Occipital lobe (tissue), 2 donors: ENCODE results near the gene NELFA. TPM values are rescaled to one million over a fixed set of nuclear protein-coding genes. Genes with fewer than 3 reads are reported as not detected.
"Not testable (repeated sequence)": the region's sequence is repeated elsewhere in the genome, so short reads cannot be mapped to it uniquely, and the experiment has no call there.

Experiments
- DNase-seq: peaks from one replicate; lab custom pipeline; 2025; lab: John Stamatoyannopoulos, UW
- total RNA-seq: library from RNA; depleted of rRNA; stranded (reverse); fragments of >200 nt; gene quantifications from one replicate; pipeline ENCODE4 v1.2.3, GENCODE V29; 2014

NELFA gene
- total RNA-seq, 1 donor from 2014 or later, result 19.0 TPM

DNA sequence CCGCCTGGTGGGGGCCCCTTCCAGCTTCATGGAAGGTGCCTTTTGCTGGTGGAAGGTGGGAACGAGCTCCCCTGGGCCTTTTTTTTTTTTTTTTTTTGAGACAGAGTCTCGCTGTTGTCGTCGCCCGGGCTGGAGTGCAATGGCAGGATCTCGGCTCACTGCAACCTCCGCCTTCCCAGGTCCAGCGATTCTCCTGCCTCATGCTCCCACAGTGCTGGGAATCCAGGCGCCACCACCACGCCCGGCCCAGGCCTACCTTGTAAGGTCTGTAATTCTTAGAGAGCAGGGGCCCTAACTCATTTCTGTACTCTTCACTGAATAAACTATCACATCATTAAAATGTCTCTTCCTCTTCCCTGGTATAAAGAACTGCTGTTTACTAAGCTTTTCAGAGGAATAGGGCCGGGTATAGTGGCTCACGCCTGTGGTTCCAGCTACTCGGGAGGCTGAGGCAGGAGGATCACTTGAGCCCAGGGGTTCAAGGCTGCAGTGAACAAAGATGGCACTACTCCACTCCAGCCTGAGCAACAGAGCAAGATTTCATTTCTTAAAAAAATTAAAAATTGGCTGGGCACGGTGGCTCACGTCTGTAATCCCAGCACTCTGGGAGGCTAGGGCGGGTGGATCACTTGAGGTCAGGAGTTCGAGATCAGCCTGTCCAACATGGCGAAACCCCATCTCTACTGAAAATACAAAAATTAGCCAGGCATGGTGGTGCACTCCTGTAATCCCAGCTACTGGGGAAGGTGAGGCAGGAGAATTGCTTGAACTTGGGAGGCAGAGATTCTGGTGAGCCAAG, 14.9 kb downstream of the NELFA start:
- not testable (repeated sequence) for DNase-seq

DNA sequence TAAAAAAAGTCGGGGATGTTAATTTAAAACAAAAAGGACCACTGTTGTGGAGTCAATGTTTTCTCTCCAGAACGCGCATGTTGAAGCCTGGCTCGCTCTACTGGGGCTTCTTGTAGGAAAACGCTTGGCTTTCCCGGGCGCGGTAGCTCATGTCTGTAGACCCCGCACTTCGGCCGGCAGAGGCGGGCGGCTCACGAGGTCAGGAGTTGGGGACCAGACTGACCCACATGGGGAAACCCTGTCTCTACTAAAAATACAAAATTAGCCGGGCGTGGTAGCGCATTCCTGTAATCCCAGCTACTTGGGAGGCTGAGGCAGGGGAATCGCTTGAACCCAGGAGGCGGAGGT, 15.6 kb downstream of the NELFA start:
- no peak for DNase-seq

DNA sequence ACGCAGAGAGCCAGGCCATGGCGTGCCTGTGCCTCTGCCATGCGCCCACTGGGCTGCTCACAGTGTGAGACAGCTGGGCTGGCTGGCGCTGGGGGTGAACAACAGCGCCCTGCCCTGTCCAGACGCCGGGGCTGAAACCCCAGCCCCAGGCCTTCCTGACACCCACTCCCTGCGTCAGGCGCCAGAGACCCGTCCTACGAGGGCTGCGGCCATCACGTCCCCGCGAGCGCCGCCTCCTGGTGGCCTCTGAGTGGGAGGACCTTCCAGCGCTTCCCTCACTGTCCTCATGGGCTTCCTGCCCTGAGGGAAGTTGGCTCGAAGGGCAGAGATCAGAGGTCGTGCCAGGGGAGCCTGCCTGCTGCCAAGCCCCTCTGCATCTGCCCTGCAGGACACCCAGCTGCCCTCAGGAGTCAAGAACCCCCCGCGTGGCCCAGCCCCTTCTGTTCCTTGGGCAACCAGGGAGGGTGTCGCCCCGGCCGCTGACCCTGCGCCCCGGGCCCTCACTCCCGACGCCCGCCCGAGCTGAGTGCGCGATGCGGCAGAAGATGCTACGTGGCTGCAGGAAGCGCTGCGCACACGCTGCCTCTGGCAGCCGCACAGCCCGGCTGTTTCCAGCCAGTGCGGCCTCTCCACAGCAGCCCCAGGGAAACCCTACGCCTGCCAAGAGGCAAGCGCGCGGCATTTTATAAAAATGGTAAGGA, 16.2 kb downstream of the NELFA start:
- DNase-seq, result no peak

DNA sequence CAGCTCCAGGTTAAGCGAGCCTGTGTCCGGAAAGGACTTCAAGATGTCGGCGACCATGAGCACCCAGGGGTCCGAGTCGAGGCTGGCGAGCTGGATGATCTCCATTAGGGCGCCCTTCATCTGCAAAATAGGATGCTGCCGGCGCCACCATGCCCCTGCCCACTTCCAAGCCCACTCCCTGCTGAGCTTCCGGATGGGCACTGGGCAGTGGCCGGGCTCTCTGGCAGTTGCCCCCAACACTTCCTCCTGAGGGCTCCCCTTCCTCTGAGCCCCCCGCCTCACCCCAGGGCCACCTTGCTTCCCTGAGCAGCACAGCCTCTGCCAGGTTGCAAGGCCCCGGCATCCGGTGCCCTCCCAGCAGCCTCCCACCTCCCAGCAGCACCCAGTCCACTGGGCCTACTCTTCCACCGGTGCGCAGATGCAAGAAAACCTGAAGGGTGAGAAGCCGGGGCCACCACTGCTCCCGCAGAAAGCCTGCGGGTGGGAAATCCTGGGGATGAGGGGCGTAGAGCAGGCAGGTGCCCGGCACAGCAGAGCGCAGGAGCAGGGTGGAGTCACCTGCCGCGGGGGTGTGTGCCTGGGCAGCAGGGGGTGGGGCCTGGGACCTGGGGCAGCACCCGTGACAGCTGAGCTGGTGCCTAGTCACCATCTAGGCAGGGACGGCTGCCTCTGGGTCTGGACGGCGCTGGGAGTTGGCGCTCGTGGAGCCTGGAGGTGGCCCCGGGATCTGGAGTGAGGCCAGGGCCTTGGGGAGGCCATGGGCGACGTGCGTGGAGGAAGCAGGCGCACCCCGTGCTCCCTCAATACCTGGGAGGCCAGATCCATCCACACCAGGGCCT, 17.0 kb downstream of the NELFA start:
- no peak for DNase-seq

DNA sequence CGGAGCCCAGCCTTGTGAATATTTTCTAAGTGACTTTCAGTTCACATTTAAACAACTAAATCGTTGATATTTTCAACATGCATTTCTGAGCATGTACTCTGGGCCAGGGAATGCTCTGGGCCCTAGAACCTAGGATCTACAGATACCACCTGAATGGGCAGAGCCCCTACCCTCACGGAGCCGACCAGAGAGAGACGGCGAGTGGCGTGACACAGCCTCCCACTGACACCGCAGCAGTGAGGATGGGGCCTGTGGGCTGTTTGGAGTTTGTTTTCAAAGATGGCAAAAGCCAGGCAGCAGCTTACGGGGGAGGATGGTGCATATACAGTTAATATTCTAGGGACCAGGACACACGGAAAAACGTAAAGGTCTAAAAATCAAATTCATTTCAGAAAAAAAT, 17.7 kb downstream of the NELFA start:
- DNase-seq, result no peak

DNA sequence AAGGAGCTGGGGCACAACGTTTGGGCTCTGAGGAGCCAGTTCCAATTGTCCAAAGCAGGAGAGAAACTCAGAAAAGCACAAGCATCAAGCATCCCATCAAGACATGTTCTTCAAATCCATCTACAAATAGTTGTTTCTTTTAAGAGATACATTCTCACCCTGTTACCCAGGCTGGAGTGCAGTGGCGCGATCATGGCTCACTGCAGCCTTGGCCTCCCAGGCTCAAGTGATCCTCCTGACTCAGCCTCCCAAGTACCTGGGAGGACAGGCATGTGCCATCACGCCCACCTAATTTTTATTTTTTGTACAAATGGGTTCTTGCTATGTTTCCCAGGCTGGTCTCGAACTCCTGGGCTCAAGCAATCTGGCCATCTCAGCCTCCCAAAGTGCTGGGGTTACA, 18.1 kb downstream of the NELFA start:
- DNase-seq, result no peak

DNA sequence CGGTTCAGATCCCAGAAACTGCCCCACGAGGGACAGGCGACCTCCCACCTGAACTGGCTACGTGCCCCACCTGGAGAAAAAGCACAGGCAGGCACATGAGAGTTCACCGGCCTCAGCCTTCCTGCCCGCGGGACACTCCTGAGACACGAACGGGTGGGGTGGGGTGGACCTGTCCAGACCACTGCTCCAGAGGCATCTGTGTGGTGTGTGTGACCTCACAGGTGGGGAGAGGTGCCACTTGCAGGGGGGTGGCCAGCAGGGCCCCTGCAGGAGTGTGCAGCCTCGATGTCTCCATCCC, 18.5 kb downstream of the NELFA start:
- no peak for DNase-seq

DNA sequence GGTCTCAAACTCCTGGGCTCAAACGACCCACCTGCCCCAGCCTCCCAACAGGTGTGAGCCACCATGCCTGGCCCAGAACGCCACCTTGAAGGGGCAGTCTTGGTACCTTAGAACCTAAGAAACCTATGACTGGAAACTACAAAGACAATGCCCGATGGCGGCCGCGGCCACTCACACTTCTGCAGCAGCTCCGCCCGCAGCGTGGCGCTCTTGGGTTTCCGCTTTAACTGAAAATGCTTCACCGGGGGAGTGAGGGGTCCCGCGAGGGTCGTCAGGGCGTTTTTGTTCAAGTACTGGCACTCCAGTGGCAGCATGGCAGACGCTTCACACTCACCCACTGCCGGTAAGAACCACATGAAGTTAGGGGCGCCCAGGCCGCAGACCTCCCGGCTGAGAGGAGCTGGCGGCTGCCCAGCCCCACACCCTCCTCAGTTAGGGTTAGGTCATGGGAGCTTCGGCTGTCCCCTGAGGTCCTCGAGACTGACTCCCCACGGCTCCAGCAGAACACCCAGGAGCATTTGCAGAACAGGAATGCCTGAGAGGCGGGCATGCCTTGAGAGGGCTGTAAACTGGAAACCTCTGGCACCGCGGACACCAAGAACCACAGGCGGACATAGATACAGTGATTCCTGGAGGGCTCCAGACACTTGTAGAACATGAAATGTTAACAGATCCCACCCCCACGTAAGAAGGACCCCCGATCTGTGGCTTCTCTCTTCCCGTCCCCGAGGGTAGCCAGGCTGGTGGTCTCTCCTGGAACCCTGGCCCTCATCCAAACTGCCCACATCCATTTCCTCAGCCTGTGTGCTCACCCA, 19.0 kb downstream of the NELFA start:
- no peak for DNase-seq

DNA sequence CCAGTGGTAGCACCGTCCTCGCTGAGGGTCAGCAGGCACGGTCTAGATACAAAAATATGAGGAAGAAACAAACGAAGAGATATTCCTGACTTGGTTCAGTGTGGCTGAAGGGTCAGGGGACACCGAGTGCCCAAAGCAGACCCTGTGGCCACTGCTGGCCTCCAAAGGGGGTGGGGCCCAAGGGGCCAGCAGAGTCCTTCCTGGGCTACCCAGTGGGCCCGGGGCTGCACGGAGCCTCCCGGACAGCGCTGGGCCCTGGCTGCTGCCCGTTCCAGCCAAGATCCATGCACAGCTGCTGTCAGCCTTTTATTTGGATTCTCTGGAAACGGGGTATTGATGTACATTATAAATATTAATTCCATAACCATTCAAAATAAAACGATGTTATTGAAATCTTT, 20.4 kb downstream of the NELFA start:
- DNase-seq, result no peak

DNA sequence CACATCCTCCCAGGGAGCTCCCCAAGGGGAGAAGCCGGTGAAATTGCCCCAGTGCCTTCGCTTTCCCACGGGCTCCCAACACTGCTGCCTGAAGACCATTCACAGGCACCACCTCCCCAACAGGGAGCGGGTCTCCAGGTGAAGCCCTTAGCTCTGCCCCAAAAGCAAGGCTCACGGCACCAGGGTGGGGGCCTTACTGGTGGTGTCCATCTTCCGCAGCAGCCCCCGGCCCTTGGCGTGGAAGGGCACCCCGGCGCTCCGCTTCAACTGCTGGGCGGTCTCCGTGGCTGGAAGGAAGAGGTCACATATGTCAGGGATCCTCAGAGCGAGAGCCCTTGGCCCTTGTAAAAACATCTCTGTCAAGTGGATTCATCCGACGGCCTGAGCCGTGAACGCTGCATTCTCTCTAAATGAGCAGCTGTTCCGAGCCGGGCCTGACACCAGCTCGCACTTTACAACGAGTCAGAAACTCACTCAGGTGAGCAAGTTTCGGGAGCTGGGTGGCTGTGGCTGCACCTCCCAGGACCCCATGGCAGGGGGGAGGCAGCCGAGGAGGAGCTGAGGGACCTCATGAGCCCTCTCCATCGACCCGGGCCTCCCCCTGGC, 20.9 kb downstream of the NELFA start:
- no peak for DNase-seq

DNA sequence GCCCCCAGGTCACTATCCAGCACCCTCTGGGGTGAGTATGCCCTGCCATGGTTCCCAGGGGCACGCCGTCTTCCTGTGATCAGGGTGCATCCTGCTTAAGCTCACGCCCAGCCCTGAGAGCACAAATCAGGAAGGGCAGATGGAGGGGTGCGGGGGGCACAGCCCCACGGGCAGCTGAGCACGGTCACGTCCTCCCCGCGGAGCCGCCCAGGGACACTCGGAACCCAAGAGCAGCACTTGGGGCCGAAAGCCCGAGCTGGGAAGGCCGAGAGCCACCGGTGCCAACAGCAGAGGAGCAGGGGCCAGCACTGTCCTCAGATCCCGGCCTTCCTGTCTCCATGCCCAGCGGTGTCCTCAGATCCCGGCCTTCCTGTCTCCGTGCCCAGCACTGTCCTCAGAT, 21.5 kb downstream of the NELFA start:
- DNase-seq, result no peak

DNA sequence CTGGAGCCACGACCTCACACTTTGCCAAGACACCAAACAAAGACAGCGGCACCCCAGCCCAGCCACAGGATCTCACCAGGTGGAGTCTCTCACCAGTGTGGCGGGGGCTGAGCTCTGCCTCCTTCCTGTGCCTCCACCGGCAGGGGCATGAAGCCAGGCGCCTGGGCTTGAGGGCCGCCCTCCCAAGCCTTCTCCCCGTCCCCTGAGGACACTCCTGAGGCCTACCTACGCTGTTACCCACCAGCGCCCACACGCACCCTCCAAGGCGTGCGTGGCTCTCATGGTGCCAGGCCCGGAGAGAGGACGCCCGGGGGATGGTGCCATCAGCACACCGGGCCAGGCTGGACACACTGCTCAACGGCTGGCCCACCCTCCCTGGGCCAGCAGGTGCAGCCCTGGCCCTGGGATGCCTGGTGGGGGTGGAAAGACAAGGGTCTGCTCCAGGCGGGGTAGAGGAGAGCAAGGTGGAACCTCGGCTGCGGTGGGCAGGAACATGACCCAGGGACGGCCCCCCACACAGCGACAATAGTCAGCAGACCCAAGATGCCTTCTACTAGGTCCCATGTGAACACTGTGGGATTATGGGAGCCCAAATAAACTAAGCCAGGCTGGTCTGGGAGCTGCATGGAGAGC, 22.1 kb downstream of the NELFA start:
- DNase-seq, result no peak

DNA sequence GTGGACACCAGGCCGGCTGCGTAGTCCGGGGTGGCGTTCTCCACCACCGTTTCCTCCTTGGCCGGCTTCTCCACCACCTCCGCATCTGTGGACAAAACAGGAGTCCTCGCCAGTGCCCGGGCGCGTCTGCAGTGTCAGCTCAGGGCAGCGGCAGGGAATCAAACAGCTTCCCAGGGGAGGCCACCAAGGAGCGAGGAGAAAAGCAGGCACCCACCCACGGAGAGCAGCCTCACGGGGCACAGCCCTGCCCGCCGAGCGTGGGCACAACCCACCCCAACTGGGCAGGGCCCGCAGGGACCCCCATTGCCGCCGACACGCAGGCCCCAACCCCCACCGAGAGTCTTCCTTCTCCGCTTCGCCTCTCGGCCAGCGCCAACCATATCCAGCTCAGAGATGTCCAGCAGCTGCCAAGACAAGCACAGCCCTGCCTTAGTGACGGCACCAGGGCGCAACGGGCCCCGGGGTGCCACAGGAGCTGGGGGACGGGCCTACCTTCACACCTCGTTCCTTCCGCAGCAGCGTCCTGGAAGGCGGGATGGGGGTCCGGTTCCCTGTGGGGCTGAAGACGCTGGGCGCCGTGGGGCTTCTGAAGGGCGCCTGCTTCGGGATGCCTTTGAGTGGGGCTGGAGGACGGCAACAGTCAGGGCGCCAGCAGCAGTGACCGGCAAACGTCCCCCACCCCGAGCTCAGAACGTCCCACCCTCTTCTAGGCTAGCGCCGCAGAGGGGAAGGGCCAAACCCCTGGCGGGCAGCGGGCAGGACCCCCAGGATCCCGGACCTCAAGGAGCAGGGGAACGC, 22.8 kb downstream of the NELFA start:
- no peak for DNase-seq

DNA sequence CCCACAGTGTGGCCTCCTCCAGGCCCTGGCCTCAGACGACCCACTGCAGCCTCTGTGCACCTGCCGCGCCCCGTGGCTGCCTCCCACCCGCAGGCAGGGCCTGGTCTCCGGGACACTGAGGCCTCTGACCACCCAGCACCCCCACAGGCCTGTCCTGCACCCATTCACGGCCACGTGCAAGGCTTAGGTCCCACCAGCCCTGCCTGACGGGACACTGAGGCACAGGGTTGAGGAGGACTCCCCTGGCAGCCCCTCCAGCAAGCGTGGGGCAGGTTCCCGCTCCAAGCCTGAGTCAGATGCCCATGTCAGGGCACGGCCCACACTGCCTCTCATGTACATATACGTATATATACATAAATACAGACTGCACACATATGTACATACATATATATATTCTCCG, 23.5 kb downstream of the NELFA start:
- no peak for DNase-seq

DNA sequence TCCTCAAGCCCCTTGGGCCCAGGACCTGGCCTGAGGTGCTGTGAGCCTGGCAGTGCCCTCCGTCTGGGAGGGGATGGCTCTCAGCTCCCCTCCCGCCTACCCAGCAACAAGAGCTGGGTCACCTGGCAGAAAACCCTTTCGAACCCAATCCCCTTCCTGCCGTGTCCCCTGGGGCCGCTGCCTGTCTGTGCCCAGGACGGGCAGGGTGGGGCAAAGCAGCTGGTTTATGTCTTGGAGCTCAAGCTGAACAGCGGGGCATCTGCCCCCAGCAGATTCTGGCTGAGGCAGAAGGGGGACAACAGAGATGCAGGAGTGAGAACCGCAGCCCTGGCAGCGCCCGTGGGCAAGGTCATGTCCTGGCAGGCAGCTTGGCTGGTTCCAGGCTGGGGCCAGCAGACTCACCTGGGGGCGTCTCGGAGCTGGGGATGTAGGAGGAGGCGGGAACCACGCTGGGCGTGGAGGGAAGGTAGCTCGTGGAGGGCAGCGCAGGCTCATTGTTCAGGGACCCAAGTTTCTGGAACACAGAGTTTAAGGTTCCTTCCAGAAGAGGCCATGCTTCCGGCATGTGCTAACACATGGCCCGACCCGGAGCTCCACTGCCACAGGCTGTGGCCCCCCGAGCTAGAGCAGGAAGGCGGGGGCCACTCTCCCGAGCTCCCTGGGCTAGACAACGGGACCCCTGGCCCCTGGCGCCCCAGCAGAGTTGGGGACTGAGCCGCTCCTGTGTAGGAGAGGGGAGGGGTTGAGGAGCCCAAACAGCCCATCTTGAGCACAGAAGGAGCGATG, 24.2 kb downstream of the NELFA start:
- DNase-seq, result no peak

DNA sequence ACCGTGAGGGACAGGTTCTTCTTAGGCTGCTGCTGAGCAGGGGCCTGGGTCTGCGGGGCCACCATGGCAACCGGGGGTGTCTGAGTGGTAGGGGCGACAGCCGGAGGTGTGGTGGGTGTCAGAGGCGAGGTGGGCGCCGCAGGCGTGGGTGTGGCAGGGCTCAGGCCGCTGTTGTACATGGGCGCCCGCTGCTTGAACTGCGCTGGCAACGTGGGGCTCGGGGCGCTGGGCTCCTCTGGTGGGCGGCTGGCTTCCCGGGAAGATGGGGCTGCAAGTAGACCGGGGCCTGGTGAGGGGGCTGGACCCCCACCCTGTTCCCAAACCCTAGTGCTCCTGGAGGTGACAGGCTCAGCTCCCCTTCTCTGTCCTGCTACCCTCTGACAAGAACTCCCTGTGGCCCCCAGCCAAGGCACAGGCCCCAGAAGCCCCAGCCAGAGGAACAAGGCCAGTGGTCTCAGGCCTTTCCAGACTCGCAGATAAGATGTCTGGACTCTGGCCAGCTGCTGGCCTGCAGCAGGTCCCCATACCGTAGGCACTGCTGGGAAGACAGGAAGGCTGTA, 24.8 kb downstream of the NELFA start:
- DNase-seq, result no peak

DNA sequence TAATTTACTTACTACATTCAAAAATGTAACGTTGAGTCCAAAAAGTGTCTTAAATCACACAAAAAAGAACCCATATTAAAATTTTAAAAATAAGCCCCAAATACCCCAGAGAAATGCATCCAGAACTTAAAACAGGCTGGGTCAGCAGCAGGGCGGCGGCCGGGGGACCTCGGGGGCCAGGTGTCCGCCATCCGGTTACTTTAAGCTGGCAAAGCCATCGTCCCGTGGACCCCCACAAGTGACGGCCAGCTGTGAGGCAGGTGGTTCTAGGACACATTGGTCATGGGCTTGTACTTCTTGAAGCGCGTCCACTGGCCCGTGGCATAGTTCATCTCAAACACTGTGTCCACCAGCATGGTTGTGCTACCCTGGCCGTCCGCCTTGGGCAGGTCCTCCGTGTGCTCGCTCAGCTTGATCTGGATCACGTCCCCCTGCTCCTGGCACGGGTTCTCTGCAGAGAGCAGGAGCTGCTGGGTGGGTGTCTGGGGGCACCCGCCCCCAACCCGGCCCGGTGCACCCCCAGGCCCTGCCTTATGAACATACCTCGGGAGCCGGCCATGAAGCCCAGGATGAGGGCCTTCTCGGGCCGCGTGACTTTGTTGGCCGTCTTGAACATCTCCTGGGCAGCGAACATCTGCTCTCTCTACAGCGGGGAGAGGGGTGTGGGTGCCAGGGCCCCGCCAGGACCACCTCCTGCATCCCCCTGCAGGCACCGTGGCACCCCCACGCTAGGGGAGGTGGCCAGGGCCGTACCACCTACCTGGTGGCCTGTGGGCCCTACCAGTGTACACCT, 25.5 kb downstream of the NELFA start:
- DNase-seq, result no peak
